ENCODE data around the gene SLC37A2.

SLC37A2 gene

DNA sequence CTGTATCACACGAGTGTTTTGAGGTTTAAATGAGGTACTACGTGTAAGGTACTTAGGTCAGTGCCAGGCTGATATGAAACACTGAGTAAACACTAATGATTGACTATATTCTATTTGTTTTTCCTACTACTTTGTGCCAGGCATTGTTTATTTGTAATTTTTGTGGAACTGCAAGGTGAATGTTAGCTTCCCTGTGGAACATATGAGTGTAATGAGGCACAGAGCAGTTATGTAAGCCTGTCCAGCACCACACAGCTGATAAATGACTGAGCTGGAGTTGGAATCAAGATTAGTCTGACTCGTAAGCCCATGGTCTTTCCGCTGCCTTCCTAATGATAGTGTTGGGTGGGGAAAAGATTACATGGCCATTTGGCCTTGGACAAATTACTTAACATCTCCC, 5.9 kb downstream of the SLC37A2 start:
- no peak overlapping the region for H3K4me3 ChIP-seq (ENCODE audit: low read length)
- no peak for DNase-seq (ENCODE audit: low read depth, low spot score)

DNA sequence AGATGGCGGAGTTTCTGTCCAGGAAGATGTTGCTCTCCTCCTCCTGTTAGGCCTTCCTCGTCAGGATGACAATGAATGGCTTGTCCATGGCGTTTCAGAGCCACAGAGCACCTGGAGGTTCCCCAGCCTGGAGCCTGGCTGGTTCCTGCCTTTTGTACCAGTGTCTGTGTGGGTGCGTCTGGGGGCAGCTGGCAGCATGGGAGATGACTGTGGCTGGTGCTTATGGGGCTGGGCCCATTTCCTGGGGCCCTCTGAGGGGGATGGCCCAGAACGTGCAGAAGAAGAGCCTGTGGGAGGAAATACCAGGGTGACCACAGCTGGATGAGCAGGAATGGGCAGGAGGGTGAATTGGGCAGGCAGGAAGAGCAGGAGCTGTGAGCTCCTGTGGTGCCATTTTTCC, 6.7 kb downstream of the SLC37A2 start:
- H3K4me3 ChIP-seq (ENCODE audit: low read length), result no peak overlapping the region
- DNase-seq (ENCODE audit: low read depth, low spot score), result no peak

DNA sequence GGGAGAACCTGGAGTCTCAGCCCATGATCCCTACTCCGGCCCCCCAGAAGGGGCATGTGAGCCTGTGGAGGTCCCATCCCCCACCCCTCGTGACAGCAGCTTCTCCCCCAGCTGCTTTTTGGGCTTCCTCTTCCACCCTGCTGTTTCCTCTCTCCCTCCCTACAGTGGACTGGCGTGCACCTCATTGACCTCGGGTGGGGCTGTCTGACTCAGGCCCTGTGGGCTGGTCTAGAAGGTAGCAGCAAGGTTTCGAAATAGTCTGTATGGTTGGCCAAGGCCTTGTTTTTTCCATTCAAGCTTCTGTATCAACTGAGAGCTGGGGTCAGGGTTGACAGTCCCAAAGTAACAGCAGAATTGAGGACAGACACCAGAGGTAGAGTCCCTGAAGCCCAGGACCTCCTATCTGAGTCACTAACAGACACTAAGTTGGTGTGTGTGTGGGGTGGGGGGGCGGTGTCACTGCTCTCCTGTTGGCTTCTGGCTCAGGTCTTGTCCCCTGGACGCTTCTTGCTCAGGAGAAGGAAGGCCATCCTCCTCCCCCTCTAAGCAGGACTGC, 7.7 kb downstream of the SLC37A2 start:
- DNase-seq (ENCODE audit: low read depth, low spot score), result no peak
- H3K4me3 ChIP-seq (ENCODE audit: low read length), result no peak overlapping the region

DNA sequence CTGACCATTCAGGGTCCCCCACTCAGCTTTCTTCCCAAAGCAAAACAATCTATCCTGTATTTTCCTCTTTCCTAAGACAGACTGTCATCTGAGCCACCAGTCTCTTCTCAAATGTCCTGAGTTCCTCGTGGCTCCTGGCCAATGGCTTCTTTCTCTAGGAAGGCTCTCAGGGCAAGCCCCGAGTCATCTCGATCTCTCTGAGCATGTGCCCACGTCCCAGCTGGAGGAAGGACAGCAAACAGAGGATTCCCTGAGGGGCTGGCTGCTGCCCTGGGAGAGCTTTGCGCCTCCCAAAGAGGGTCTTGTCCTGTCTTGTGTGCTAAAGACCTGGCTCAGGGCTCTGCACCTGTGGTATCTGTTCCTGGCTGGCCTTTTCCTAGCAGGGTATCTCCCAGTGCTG, 8.3 kb downstream of the SLC37A2 start:
- no peak for DNase-seq (ENCODE audit: low read depth, low spot score)
- no peak overlapping the region for H3K4me3 ChIP-seq (ENCODE audit: low read length)

DNA sequence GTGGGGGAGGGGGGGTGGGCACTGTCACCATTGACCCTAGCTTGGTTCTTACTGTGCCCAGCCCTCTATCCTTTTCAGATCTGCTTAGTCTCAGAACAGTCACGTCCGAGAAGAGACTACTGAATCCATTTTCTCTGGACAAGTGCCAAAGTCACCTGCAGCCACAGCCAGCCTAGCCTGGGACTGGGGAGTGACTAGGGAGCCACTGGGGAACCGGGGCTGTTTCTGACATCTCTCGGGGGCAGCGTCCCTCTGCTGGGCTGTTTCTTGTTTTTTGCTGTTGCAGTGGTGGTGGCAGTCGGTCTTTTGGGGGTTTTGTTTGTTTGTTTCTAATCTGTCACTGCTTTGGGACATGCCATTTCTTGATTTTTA, 8.7 kb downstream of the SLC37A2 start:
- DNase-seq (ENCODE audit: low read depth, low spot score), result no peak
- no peak overlapping the region for H3K4me3 ChIP-seq (ENCODE audit: low read length)

DNA sequence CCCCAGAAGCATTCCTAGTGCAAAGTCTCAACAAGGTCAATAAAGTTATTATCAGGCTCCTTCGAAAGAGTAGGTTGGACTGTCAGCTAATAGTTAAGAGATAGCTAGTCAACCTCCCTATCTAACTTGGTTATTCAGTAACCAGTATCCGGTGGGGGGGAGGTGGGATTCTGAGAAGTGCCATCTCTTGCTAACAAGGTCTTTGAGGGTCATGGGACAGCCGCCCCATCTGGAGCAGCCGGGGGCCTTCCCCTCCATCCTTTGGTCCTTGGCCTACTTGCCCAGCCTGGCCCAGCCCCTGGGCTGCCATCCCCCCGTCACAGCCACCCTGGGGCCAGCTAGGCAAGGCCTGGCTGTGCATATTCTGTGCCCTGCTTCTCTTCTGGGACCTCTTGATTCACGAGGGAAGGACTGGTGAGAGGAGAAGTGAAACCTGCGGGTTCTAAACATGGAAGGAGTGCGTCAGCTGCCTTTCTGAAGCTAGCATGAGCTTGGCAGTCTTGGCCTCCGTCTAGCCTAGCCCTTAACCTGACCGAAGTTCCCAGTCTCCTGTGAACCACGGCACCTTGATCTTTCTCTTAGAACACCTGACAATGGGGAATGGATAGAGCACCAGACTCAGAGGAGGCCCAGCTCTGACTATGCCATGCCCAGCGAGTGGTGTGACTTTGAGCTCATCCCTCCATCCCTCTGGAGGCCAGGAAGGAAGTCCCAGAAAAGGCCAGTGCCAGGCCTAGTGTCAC, 9.3 kb downstream of the SLC37A2 start:
- no peak for DNase-seq (ENCODE audit: low read depth, low spot score)
- no peak overlapping the region for H3K4me3 ChIP-seq (ENCODE audit: low read length)

DNA sequence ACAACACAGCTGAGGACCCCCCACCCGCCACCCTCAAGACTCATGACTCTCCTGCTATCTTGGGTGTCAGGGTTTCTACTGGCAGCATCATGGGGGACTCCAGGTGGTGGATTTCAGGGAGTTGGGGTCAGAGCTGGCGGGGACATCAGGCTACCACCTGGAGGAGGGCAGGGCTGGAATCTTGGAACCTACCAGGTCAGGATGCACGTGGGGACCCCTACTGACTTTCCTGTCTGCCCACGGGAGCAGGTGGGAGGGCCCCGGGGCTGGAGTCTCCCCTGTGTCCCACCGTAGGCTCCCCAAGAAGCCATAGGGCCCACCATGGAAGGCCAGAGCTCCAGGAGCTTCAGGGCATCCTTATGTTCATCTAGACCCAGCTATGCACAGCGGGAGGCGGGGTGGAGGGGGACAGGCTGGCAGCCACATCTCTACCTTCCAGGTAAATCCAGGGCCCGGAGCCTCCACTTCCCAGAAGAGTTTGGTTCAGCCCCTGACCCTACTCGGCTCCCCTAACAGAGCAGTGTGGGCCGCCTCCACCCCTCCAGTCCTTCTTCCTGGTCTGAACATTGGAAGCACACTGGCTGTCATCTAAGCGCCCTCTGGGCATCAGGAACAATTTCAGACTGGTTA, 10.0 kb downstream of the SLC37A2 start:
- H3K4me3 ChIP-seq (ENCODE audit: low read length), result no peak overlapping the region
- no peak for DNase-seq (ENCODE audit: low read depth, low spot score)

DNA sequence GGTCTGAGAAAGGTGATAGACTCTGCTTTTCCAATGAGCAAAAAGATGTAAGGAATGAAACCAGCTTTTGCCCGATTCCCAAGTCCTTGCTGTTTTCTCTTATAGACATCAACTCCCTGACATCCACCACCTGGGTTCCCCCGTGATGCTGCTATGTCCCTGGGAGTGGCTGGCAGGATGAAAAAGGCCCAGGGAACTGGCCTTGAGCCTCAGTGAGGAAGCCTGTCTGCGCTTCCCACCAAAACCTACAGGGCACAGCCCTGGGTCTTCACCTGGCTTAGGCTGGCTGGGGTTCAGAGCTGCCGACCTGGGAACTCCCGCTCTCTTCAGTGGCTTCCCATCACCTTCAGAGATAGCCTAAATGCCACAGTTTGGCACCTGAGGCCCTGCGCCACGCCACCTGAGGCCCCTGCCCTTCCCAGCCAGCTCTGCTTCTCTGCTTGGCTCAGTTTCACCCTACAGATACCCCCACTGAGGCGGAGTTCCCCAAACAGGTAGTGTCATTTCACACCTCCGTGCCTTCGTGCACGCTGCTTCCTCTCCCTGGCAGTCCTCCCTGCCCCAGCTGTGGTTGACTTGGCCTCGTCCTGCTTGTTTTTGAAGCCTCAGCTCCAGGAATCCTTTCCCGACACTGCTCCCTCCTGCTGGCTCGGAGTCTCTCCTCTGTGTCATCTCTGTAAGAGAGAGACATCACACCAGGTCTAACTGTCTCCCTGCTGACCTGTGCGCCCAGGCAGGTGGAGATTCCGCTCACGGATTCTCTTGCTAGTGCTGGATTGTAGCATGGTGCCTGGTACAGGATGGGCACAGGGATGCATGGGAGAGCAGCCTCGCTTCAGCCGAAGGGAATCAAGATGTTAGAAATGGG, 10.7 kb downstream of the SLC37A2 start:
- H3K4me3 ChIP-seq (ENCODE audit: low read length), result no peak overlapping the region
- DNase-seq (ENCODE audit: low read depth, low spot score), result no peak

DNA sequence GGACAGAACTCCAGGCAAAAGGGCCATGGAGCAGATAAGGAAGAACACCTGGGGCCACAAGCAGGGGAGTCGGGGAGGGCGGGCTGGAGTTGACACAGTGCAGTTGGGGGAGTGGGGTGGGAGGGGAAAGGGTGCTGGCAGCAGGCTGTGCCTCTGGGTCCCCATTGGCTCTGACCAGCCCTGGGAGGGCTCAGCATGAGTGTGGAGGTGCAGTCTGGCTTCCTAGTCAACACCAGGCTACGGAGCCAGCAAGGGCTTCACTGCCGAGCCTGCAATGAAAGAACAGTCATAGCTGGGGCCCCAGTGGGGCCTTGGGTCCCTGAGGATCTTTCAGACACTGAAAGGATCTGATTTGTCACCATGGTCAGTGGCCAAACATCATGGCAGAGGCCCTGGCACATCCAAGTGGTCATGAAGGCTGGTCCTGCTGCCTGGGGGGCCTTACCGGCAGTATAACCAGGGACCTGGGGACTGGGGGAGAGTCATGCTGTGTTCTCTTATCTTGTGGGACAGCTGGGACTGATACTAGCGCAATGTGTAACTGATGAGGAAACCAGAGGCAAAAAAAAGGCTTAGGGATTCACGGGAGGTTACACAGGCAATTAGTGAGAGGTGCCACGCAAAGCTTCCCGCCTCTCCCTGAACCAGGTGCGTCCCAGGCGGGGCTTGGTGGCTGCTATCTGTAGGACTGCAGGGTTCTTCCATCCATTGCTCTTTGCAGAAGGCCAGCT, 11.6 kb downstream of the SLC37A2 start:
- DNase-seq (ENCODE audit: low read depth, low spot score), result no peak
- no peak overlapping the region for H3K4me3 ChIP-seq (ENCODE audit: low read length)

DNA sequence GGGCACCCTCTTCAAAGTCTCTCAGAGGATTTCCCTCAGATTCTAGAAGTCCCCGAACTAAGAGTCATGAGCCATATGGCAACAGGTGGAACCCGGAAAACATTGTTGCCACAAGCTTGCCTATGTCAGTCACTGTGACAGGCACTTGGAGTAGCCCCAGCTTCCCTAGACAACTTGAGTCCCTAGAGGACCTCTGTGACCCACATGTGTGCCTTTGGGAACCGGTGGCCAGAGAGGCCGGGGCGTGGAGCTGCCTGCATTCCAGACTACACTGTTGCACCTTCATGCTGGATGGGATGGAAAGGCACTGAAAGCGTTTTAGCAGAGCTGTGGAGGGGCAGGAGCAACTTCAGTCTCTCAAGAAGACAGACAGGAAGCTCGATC, 12.1 kb downstream of the SLC37A2 start:
- no peak overlapping the region for H3K4me3 ChIP-seq (ENCODE audit: low read length)

DNA sequence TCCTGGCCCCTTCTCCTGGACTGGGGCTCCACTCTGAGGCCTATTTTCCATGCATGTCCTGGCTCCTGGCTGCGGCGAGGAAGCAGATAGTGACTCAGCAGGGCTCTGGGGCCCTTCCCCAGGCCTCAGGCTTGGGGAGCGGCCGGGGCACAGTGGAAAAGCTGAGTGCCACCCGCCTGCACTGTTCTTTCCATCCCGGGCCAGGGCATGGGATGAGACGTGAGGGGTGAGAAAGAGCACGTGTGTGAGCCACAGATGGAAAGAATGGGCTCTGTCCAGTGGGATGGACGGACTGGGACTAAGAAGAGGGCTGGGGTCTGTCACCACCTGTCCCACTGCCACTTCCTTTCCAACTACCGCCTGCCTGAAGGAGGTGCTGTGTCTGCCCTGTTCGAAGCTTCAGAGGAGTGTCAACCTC, 12.8 kb downstream of the SLC37A2 start:
- H3K4me3 ChIP-seq (ENCODE audit: low read length), result no peak overlapping the region
- no peak for DNase-seq (ENCODE audit: low read depth, low spot score)

More for the DNA sequence above, 12.1 kb downstream of the SLC37A2 start:
- no peak for DNase-seq (ENCODE audit: low read depth, low spot score)

DNA sequence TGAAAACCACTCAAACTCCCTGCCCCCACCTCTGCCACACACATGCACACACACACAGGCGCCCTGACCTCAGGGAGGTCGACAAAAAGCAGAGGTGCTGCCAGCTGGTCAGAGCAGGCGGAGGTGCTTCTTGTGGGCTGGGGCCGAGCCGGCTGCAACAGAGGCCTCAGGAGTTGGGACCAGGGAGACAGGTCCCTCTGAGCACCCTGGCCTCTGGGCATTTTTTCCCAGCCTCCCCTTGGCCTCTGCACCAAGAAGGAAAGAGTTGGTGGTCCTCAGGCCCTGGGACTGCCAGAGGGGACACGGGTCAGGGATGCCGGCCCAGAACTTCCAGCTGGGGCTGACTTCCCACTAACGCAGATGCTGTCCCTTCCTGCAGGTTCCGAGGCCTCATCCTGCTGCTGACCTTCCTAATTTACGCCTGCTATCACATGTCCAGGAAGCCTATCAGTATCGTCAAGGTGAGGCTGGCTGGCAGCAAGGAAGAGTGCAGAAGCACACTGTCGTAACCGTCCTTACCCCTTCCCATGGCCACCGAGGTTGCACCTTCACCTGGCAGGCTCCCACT, 13.4 kb downstream of the SLC37A2 start:
- no peak overlapping the region for H3K4me3 ChIP-seq (ENCODE audit: low read length)
- no peak for DNase-seq (ENCODE audit: low read depth, low spot score)

DNA sequence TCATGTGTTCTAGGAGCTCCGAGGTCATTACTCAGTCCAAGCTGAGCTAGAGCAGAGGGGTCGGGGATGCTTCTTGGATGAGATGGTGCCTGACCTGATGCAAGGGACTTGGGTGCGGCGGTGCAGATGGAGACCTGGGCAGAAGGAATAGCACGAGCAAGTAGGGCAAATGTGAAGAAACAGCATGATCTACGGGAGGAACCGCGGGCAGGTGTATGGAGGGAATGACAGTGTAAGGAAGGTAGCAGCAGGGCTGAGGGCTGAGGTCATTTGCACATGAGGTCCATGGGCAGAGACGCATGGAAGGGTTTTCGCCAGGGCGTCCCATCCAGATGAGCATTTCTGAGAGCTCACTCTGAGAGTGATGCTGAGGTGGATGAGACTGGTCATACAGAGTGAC, 14.9 kb downstream of the SLC37A2 start:
- H3K4me3 ChIP-seq (ENCODE audit: low read length), result no peak overlapping the region
- no peak for DNase-seq (ENCODE audit: low read depth, low spot score)

DNA sequence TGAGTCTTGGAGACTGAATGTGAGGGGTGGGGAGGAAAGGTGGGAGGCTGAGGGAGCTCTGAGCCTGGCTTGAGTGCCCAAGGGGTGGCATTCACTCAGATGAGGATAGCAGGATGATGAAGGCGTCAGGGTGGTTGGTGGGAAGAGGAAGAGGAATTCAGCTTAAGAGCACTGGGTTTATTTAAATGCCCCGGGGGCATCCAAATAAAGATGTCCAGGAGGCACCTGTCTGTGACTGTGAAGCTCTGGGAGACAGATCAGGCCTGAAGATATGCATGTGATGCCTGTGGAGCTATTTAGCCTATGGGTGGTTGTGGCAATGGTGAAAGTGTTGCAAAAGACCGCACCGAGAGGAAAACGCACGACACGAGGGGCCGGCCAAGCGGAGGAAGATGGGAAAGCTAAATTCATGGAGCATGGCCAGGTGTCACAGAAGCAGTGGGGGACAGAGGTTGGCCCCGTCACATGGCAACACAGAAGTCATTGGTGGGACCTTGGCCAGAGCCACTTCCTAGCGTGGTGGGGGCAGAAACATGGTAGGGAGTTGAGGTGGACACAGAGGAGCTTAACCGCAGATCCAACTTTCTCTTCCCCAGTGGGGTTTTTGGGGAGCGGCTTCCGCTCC, 15.5 kb downstream of the SLC37A2 start:
- DNase-seq (ENCODE audit: low read depth, low spot score), result no peak
- H3K4me3 ChIP-seq (ENCODE audit: low read length), result no peak overlapping the region

DNA sequence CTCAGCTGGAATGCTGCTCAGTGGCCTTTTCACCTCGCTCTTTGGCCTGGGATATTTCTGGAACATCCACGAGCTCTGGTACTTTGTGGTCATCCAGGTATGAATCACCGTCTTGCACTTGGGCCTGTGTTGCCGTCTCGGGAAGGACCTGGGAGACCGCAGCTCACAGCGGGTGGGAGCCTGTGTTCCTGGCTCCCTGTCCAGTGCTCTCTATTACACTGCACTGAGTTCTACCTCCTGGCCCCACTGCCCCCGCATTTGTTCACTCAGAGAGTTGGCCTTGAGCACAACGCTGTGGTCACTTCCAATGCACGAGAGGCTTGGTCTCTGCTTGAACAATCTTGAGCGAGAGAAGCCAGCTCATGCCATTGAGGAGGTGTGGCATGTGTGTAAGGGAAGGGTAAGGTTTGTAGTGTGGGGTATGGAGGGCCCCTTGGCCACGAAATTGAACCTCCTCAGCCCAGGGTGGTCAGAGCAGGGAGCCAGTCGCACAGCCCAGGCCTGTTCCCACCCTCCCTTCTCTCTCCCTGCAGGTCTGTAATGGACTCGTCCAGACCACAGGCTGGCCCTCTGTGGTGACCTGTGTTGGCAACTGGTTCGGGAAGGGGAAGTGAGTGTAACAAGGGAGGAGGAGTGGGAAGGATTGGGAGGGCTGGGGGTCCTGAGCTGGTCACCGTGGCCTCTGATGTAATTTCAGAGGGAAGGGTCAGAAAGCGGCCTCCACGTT, 16.2 kb downstream of the SLC37A2 start:
- no peak overlapping the region for H3K4me3 ChIP-seq (ENCODE audit: low read length)
- no peak for DNase-seq (ENCODE audit: low read depth, low spot score)

DNA sequence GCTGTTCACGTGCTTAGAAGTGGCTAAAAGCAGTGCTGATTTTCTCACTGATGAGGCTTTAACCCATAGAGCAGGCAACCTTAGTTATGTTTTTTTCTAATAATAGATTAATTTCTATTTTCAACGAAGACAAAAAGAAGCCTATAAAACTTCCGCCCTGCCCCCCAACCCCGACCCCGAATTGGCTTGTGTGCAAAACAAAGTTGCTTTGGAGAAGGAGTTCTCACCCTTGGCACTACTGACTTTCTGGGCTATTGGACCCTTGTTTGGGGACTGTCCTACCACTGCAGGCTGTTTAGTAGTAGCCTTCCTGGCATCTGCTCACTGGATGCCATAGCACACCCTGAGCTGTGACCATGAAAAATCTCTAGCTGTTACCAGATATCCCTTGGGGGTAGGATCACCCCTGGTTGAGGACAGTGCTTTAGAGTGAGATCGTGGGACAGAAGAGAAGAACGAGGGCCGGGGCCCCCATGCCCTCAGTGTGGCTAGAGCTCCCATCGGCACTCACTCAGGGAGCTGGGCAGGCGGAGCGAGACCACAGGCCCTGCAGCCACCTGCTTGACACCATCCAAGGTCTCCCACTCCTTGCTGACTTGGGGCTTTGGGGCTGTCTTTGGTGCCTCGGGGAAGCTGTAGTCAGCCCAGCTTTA, 16.9 kb downstream of the SLC37A2 start:
- DNase-seq (ENCODE audit: low read depth, low spot score), result no peak
- no peak overlapping the region for H3K4me3 ChIP-seq (ENCODE audit: low read length)

DNA sequence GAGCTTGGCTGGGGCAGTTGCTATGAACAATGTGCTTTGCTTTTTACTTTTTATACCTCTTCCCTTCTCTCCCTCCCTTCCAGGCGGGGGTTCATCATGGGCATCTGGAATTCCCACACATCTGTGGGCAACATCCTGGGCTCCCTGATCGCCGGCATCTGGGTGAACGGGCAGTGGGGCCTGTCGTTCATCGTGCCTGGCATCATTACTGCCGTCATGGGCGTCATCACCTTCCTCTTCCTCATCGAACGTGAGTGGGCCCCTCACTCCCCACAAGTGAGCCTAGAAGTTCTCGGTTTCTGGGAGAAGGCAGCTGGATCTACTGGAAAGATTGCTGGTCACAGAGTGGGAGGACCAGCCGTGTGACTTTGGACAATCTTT, 17.4 kb downstream of the SLC37A2 start:
- DNase-seq (ENCODE audit: low read depth, low spot score), result no peak

More for the DNA sequence above, 17.4 kb downstream of the SLC37A2 start:
- H3K4me3 ChIP-seq (ENCODE audit: low read length), result no peak overlapping the region

Measured in Jurkat, Clone E6-1 (cell line).